ENCODE data around the gene DCST2. TPM values are rescaled to one million over a fixed set of nuclear protein-coding genes. Genes with fewer than 3 reads are reported as not detected.
A peak's percentile ranks its signal among the peaks of the same experiment; 100 is the strongest.

Gene DCST2
- total and polyA plus RNA-seq, 2 of the 8 experiments (the other 6 are each of a cell fraction or from before 2014, with no cell fraction given): 0.43 to 2.1 TPM

DNA sequence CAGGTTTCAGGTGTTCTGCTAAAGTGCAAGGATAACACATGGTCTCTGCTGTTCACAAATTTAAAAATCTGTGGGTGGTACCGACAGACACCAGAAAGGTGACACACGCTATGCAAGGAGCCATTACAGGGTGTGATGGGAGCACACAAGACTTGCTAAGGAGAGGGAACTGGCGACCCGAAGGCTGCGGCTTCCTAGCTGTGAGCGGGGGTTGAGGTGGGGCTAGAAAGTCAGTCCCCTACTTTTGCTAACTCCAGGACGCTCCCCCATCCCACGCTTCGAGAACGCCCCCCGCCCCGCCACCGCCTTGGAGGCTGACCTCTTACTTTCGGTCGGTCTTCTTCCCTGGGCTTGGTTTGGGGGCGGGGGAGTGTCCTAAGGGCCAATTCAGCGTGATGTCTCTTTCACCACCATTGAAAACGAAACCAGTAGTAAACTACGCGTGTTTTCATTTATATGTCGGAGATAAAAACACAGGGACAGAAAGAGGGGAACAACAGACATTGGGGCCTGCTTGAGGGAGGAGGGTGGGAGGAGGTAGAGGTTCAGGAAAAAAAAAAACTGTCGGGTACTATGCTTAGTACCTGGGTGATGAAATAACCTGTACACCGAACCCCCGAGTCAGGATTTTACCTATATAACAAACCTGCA is 58.0 kb downstream of the DCST2 start (continued):
- TF ChIP-seq, protein P1, sequence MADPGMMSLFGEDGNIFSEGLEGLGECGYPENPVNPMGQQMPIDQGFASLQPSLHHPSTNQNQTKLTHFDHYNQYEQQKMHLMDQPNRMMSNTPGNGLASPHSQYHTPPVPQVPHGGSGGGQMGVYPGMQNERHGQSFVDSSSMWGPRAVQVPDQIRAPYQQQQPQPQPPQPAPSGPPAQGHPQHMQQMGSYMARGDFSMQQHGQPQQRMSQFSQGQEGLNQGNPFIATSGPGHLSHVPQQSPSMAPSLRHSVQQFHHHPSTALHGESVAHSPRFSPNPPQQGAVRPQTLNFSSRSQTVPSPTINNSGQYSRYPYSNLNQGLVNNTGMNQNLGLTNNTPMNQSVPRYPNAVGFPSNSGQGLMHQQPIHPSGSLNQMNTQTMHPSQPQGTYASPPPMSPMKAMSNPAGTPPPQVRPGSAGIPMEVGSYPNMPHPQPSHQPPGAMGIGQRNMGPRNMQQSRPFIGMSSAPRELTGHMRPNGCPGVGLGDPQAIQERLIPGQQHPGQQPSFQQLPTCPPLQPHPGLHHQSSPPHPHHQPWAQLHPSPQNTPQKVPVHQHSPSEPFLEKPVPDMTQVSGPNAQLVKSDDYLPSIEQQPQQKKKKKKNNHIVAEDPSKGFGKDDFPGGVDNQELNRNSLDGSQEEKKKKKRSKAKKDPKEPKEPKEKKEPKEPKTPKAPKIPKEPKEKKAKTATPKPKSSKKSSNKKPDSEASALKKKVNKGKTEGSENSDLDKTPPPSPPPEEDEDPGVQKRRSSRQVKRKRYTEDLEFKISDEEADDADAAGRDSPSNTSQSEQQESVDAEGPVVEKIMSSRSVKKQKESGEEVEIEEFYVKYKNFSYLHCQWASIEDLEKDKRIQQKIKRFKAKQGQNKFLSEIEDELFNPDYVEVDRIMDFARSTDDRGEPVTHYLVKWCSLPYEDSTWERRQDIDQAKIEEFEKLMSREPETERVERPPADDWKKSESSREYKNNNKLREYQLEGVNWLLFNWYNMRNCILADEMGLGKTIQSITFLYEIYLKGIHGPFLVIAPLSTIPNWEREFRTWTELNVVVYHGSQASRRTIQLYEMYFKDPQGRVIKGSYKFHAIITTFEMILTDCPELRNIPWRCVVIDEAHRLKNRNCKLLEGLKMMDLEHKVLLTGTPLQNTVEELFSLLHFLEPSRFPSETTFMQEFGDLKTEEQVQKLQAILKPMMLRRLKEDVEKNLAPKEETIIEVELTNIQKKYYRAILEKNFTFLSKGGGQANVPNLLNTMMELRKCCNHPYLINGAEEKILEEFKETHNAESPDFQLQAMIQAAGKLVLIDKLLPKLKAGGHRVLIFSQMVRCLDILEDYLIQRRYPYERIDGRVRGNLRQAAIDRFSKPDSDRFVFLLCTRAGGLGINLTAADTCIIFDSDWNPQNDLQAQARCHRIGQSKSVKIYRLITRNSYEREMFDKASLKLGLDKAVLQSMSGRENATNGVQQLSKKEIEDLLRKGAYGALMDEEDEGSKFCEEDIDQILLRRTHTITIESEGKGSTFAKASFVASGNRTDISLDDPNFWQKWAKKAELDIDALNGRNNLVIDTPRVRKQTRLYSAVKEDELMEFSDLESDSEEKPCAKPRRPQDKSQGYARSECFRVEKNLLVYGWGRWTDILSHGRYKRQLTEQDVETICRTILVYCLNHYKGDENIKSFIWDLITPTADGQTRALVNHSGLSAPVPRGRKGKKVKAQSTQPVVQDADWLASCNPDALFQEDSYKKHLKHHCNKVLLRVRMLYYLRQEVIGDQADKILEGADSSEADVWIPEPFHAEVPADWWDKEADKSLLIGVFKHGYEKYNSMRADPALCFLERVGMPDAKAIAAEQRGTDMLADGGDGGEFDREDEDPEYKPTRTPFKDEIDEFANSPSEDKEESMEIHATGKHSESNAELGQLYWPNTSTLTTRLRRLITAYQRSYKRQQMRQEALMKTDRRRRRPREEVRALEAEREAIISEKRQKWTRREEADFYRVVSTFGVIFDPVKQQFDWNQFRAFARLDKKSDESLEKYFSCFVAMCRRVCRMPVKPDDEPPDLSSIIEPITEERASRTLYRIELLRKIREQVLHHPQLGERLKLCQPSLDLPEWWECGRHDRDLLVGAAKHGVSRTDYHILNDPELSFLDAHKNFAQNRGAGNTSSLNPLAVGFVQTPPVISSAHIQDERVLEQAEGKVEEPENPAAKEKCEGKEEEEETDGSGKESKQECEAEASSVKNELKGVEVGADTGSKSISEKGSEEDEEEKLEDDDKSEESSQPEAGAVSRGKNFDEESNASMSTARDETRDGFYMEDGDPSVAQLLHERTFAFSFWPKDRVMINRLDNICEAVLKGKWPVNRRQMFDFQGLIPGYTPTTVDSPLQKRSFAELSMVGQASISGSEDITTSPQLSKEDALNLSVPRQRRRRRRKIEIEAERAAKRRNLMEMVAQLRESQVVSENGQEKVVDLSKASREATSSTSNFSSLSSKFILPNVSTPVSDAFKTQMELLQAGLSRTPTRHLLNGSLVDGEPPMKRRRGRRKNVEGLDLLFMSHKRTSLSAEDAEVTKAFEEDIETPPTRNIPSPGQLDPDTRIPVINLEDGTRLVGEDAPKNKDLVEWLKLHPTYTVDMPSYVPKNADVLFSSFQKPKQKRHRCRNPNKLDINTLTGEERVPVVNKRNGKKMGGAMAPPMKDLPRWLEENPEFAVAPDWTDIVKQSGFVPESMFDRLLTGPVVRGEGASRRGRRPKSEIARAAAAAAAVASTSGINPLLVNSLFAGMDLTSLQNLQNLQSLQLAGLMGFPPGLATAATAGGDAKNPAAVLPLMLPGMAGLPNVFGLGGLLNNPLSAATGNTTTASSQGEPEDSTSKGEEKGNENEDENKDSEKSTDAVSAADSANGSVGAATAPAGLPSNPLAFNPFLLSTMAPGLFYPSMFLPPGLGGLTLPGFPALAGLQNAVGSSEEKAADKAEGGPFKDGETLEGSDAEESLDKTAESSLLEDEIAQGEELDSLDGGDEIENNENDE (IDR thresholded peaks at IDR 0.05; ENCODE audit: insufficient replicate concordance, low read length): no peak
- TF ChIP-seq SUZ12 (IDR thresholded peaks at IDR 0.05; ENCODE audit: low read length): no peak
- peak in 1 of 2 experiments; percentile 10; a peak in 1 of 4 replicates for TF ChIP-seq SIN3A (conservative IDR thresholded peaks at IDR 0.05 in 1 of 2, IDR thresholded peaks at IDR 0.05 in 1 of 2; ENCODE audit: low read depth in 1 of 2, low read length in 2 of 2)
- TF ChIP-seq EZH2 (IDR thresholded peaks at IDR 0.05; ENCODE audit: low read depth, low read length, severe bottlenecking): no peak
- no peak for TF ChIP-seq CHD2 (IDR thresholded peaks at IDR 0.05; ENCODE audit: low read length)
- TF ChIP-seq, protein P2, sequence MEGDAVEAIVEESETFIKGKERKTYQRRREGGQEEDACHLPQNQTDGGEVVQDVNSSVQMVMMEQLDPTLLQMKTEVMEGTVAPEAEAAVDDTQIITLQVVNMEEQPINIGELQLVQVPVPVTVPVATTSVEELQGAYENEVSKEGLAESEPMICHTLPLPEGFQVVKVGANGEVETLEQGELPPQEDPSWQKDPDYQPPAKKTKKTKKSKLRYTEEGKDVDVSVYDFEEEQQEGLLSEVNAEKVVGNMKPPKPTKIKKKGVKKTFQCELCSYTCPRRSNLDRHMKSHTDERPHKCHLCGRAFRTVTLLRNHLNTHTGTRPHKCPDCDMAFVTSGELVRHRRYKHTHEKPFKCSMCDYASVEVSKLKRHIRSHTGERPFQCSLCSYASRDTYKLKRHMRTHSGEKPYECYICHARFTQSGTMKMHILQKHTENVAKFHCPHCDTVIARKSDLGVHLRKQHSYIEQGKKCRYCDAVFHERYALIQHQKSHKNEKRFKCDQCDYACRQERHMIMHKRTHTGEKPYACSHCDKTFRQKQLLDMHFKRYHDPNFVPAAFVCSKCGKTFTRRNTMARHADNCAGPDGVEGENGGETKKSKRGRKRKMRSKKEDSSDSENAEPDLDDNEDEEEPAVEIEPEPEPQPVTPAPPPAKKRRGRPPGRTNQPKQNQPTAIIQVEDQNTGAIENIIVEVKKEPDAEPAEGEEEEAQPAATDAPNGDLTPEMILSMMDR (IDR thresholded peaks at IDR 0.05; ENCODE audit: control extremely low read depth in 1 of 3, insufficient read depth in 1 of 3, low read depth in 1 of 3, low read length in 3 of 3): no peak
- TF ChIP-seq TBP (IDR thresholded peaks at IDR 0.05; ENCODE audit: low read depth, low read length): no peak
- TF ChIP-seq MAFK (IDR thresholded peaks at IDR 0.05; ENCODE audit: low read depth, low read length): no peak

Measured in H1 (cell line).